K562 (cell line): ENCODE data around the gene ETNK1.

Experiments
- FUS ChIP-seq: fragments of 200-400 bp; formaldehyde crosslinking; optimal IDR thresholded peaks from 2 replicates; pipeline ENCODE3; 2017; ENCODE audit warnings: low read depth, low read length
- HDAC6 ChIP-seq: IDR thresholded peaks from 2 replicates; pipeline ENCODE4 v1.6.1; 2012; ENCODE audit warnings: low read depth, mild to moderate bottlenecking, control low read depth, inconsistent platforms, low read length, moderate library complexity
- IRF9 ChIP-seq: fragments of 450-650 bp; IDR thresholded peaks from 2 replicates; pipeline ENCODE4 v1.6.1; 2016; ENCODE audit warnings: missing biosample characterization, missing genetic modification characterization
- MYC ChIP-seq, 2 experiments: fragments of 250-450 bp in 1 of 2; sonication (Bioruptor Pico) in 1 of 2; IDR thresholded peaks; 2 replicates each; pipeline versions ENCODE4 v1.5.1 to v1.6.1; 2012 to 2021; ENCODE audit warnings: low read depth in 2 of 2, borderline replicate concordance in 1 of 2, improper control_type of control experiment in 1 of 2, low read length in 1 of 2, mild to moderate bottlenecking in 1 of 2, moderate library complexity in 1 of 2
- POLR2AphosphoS5 ChIP-seq: IDR thresholded peaks from 2 replicates; pipeline ENCODE4 v1.6.1; 2011; ENCODE audit warnings: mild to moderate bottlenecking, low read depth, low read length, moderate library complexity; ENCODE audit not compliant: control insufficient read depth, insufficient read depth
- SAFB ChIP-seq: fragments of 200-400 bp; formaldehyde crosslinking; IDR thresholded peaks from 2 replicates; pipeline ENCODE4 v1.6.1; 2017; ENCODE audit warnings: low read depth, low read length, borderline replicate concordance
- SMAD4 ChIP-seq: fragments of 250-450 bp; sonication (Bioruptor Pico); conservative IDR thresholded peaks from 2 replicates; pipeline ENCODE4 v1.8.0; 2021; ENCODE audit warnings: inconsistent platforms, mild to moderate bottlenecking, moderate library complexity
- SMARCA5 ChIP-seq: fragments of 450-650 bp; IDR thresholded peaks from 2 replicates; pipeline ENCODE4 v1.6.1; 2016
- SPI1 ChIP-seq: IDR thresholded peaks from 2 replicates; pipeline ENCODE4 v1.6.1; 2011; ENCODE audit warnings: low read depth, low read length, control low read depth, borderline replicate concordance
- TAF7 ChIP-seq: fragments of 450-650 bp; IDR thresholded peaks from 2 replicates; pipeline ENCODE4 v1.6.1; 2016; ENCODE audit warnings: missing genetic modification characterization, missing compliant biosample characterization
- TAF9B ChIP-seq: fragments of 450-650 bp; IDR thresholded peaks from 2 replicates; pipeline ENCODE4 v1.6.1; 2018; ENCODE audit warnings: mild to moderate bottlenecking; ENCODE audit not compliant: partially characterized antibody
- TCF7 ChIP-seq: sonication (generic); IDR thresholded peaks from 2 replicates; pipeline ENCODE4 v1.6.1; 2016; ENCODE audit warnings: antibody characterized with exemption, borderline replicate concordance
- THRAP3 ChIP-seq: fragments of 450-650 bp; IDR thresholded peaks from 2 replicates; pipeline ENCODE4 v1.6.1; 2016; ENCODE audit warnings: mild to moderate bottlenecking, inconsistent platforms, borderline replicate concordance
- TF ChIP-seq, protein P1 (sequence below), 3 experiments: IDR thresholded peaks in 2 of 3; conservative IDR thresholded peaks in 1 of 3; 2 replicates each; pipeline ENCODE4 v1.5.1; 2011 to 2012; ENCODE audit warnings: low read length in 3 of 3, mild to moderate bottlenecking in 3 of 3, control low read depth in 2 of 3, improper control_type of control experiment in 1 of 3, inconsistent platforms in 1 of 3, low read depth in 1 of 3, mixed read lengths in 1 of 3, moderate library complexity in 1 of 3; ENCODE audit not compliant: insufficient read depth in 2 of 3

- TF ChIP-seq SAFB (no peak), TCF7 (no peak), TAF7 (tag) (no peak), MYC (IDR thresholded peaks at IDR 0.05; ENCODE audit: low read depth, low read length) (no peak), MYC (CRISPR knock-in tag; IDR thresholded peaks at IDR 0.05; ENCODE audit: borderline replicate concordance, low read depth) (no peak), TAF9B (no peak), SMAD4 (CRISPR knock-in tag) (no peak), HDAC6 (no peak), POLR2AphosphoS5 (no peak), IRF9 (tag) (no peak), THRAP3 (no peak), FUS (no peak), SPI1 (no peak), SMARCA5 (no peak)
- TF ChIP-seq, protein P1, sequence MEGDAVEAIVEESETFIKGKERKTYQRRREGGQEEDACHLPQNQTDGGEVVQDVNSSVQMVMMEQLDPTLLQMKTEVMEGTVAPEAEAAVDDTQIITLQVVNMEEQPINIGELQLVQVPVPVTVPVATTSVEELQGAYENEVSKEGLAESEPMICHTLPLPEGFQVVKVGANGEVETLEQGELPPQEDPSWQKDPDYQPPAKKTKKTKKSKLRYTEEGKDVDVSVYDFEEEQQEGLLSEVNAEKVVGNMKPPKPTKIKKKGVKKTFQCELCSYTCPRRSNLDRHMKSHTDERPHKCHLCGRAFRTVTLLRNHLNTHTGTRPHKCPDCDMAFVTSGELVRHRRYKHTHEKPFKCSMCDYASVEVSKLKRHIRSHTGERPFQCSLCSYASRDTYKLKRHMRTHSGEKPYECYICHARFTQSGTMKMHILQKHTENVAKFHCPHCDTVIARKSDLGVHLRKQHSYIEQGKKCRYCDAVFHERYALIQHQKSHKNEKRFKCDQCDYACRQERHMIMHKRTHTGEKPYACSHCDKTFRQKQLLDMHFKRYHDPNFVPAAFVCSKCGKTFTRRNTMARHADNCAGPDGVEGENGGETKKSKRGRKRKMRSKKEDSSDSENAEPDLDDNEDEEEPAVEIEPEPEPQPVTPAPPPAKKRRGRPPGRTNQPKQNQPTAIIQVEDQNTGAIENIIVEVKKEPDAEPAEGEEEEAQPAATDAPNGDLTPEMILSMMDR (IDR thresholded peaks at IDR 0.05 in 2 of 3, conservative IDR thresholded peaks at IDR 0.05 in 1 of 3; ENCODE audit: insufficient read depth in 2 of 3, low read depth in 1 of 3, low read length in 3 of 3) = no peak
These were observed 37.4 kb downstream of the ETNK1 start for GRCh38 chr12:22662356-22662755.
